Measurements from ENCODE around the gene IFIT3.
A peak's percentile ranks its signal among the peaks of the same experiment; 100 is the strongest.
"Not testable (repeated sequence)": the region's sequence is repeated elsewhere in the genome, so short reads cannot be mapped to it uniquely, and the experiment has no call there.

The IFIT3 gene

DNA sequence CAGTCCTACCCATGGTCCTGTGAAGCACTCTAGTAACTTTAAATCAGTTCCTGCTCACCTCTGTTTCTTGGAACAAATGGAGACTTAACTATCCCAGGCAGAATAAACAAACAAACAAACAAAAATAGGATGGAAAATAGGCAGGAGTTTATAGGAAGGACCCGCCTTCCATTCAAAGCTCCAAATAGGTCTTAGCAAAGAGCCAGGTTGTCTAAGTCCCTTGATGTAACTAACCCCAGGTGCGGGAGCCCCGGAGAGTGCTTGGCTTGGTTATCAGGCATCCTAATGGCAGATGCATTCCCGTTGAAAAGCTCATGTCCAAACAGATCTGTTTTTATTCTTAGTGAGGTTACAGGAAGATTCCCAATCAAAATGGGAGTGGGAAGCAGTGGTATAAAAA lies 23.8 kb upstream of the IFIT3 start:
- DNase-seq (ENCODE audit: low read depth) = no peak

GRCh38 chr10:89304446-89304845 lies 23.4 kb upstream of the IFIT3 start:
- no peak for DNase-seq (ENCODE audit: low read depth)

GRCh38 chr10:89304925-89305324 lies 22.9 kb upstream of the IFIT3 start:
- no peak for DNase-seq (ENCODE audit: low read depth)

GRCh38 chr10:89305766-89306433 lies 21.9 kb upstream of the IFIT3 start:
- no peak for DNase-seq (ENCODE audit: low read depth)

DNA sequence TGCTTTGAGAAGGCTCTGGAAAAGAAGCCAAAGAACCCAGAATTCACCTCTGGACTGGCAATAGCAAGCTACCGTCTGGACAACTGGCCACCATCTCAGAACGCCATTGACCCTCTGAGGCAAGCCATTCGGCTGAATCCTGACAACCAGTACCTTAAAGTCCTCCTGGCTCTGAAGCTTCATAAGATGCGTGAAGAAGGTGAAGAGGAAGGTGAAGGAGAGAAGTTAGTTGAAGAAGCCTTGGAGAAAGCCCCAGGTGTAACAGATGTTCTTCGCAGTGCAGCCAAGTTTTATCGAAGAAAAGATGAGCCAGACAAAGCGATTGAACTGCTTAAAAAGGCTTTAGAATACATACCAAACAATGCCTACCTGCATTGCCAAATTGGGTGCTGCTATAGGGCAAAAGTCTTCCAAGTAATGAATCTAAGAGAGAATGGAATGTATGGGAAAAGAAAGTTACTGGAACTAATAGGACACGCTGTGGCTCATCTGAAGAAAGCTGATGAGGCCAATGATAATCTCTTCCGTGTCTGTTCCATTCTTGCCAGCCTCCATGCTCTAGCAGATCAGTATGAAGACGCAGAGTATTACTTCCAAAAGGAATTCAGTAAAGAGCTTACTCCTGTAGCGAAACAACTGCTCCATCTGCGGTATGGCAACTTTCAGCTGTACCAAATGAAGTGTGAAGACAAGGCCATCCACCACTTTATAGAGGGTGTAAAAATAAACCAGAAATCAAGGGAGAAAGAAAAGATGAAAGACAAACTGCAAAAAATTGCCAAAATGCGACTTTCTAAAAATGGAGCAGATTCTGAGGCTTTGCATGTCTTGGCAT lies 21.1 kb upstream of the IFIT3 start:
- DNase-seq (ENCODE audit: low read depth) = no peak

DNA sequence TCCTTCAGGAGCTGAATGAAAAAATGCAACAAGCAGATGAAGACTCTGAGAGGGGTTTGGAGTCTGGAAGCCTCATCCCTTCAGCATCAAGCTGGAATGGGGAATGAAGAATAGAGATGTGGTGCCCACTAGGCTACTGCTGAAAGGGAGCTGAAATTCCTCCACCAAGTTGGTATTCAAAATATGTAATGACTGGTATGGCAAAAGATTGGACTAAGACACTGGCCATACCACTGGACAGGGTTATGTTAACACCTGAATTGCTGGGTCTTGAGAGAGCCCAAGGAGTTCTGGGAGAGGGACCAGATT lies 20.6 kb upstream of the IFIT3 start:
- no peak for DNase-seq (ENCODE audit: low read depth)

- no peak for DNase-seq (ENCODE audit: low read depth)
Observed at GRCh38 chr10:89308266-89308665, 19.5 kb upstream of the IFIT3 start.

DNA sequence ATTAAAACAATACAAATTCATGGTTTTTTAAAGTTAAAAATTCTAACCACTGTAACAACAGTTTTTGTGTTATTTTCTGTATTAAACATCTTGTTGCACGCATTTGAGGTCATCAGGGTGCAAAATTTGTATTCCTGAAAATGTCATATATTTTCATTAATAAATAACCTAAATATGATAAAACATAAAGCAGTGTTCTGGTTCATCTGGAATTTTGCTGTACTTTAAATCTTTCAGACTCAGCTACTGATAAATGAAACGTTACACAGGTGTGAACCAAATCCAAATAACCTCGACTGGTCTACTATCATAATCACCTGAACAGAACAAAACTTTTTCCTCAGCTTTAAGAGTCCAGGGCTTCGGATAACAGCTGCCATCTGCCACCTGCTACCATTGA lies 19.1 kb upstream of the IFIT3 start:
- no peak for DNase-seq (ENCODE audit: low read depth)

GRCh38 chr10:89309156-89310055 lies 18.4 kb upstream of the IFIT3 start:
- no peak for DNase-seq (ENCODE audit: low read depth)

GRCh38 chr10:89310056-89310893 lies 17.5 kb upstream of the IFIT3 start:
- no peak for DNase-seq (ENCODE audit: low read depth)

GRCh38 chr10:89312973-89313372 lies 14.8 kb upstream of the IFIT3 start:
- DNase-seq (ENCODE audit: low read depth) = no peak

DNA sequence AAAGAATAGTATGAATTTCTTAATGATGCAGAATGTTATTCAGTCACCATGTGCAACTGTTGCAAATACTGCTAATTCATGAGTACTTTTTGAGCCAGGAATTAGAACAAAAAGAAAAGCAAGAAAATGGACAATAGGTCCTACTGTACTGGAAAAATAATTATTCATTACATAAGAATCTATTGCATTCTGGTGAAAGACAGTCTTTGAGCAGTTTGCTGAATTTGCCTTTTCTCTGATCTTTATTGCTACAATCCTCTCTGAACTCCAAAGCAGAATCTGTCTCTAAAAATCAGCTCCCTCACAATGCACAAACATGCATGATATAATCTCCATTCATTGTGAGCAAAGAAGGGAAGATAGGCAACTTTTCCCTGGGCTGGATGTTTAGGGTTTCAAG lies 13.1 kb upstream of the IFIT3 start:
- DNase-seq (ENCODE audit: low read depth) = no peak

DNA sequence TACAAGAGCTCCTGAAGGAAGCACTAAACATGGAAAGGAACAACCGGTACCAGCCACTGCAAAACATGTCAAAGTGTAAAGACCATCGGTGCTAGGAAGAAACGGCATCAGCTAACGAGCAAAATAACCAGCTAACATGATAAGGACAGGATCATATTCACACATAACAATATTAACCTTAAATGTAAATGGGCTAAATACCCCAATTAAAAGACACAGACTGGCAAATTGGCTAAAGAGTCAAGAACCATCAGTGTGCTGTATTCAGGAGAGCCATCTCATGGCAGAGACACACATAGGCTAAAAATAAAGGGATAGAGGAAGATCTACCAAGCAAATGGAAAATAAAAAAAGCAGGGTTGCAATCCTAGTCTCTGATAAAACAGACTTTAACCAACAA lies 9.8 kb upstream of the IFIT3 start:
- DNase-seq (ENCODE audit: low read depth) = not testable (repeated sequence)

DNA sequence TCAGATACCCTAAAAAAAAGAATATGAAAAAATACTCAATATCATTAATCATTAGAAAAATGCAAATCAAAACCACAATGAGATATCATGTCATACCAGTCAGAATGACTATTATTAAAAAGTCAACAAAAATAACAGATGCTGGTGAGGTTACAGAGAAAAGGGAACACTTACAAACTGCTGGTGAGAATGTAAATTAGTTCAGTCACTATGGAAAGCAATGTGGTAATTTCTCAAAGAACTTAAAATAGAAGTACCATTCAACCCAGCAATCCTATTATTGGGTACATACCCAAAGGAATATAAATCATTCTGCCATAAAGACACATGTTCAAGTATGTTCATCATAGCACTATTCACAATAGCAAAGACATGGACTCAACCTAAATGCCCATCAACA lies 2.7 kb upstream of the IFIT3 start:
- DNase-seq (ENCODE audit: low read depth) = not testable (repeated sequence)

DNA sequence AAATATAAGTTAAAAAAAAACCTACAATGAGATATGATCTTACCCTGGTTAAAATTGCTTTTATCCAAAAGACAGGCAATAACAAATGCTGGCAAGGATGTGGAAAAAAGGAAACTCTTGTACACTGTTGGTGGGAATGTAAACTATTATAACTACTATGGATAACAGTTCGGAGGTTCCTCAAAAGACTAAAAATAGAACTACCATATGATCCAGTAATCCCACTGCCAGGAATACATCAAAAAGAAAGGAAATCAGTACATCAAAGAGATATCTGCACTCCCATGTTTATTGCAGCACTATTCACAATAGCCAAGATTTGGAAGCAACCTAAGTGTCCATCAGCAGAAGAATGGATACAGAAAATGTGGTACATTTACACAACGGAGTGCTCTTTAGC lies 1.9 kb upstream of the IFIT3 start:
- DNase-seq (ENCODE audit: low read depth) = not testable (repeated sequence)

DNA sequence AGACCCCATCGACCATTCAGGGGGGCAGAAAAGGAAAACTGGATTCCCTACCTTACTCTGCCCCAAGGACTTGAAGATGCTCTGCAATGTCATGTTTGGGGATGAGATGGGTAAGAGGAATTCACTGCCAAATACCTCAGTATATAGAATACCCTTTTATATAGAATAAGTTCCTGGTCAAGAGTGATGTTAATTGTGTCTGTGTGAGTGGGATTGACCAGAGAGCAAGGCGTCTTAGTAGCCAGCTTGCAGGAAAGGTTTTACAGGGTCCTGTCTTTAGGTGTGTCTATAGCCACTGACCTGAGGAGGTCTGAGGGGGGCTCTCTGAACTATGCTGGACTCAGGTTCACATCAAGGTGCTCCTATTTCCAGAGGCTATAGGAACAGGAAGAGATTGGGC lies 1.4 kb downstream of the IFIT3 start:
- DNase-seq (ENCODE audit: low read depth) = no peak

DNA sequence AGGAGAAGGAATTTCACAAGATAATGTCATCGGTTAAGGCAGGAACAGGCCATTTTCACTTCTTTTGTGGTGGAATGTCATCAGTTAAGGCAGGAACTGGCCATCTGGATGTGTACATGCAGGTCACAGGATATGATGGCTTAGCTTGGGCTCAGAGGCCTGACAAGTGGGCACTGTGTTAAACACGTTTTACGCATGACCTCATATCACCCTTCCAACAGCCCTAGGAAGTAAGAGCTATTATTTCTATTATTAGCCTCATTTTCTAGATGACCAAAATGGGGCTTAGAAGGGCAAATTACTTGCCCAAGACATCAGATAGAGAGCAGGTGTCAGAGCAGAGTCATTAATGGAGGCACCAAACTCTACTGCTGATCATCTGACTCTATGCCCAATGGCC lies 2.2 kb downstream of the IFIT3 start:
- DNase-seq (ENCODE audit: low read depth) = not testable (repeated sequence)

DNA sequence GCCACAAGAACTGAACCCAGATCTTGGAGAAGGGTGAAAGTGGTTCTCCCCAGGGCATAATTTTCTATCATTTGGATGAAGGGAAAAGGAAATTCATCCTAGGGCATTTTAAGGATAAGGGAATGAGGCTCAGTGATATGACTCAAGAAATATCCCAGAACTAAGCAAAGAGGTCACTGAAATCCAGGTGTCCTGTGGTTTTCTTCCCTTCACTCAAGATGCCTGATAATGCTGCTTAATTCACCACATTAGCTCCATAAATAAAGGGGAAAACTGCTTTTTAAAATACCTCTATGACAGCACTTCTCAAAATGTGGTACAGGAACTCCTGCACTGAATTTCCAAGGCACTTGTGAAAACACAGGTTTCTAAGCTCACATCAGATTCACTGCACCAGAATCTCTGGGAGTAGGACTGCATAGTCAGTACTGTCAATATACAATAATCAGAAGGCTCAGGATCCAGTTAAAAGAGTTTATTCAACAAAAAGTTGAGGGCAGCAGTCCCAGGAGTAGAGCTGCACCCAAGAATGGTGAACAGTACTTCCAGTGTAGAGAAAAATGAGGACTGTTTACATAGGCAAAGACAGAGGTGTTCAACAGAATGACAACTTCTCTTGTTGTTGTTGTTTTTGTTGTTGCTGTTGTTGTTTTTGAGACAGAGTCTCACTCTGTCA lies 2.9 kb downstream of the IFIT3 start:
- no peak for DNase-seq (ENCODE audit: low read depth)

GRCh38 chr10:89331487-89332122 lies 3.8 kb downstream of the IFIT3 start:
- not testable (repeated sequence) for DNase-seq (ENCODE audit: low read depth)

GRCh38 chr10:89332123-89332633 lies 4.4 kb downstream of the IFIT3 start:
- DNase-seq (ENCODE audit: low read depth) = peak; percentile 60

DNA sequence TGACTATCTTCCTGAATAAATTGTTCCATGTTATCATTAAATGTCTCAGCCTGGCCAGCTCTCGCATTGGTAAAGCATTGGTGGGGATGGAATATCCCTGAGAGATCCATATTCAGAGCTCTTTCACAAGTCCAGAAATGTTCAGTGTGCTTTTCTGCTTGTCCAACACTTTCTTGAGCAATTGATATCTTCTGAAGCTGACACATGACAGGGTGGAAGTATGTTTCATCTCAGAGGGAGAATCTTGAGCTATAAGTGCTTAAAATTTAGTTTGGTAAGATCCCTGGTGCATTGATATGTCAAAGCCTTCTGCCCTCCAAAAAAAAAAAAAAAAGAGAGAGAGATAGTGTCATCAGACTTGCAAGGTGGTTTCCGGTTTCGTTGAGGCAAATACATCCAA lies 7.4 kb downstream of the IFIT3 start:
- no peak for DNase-seq (ENCODE audit: low read depth)

Measured in fibroblast of gingiva (primary cell).